GM12878 (cell line): ENCODE measurements around the gene GJD3. TPM values are rescaled to one million over a fixed set of nuclear protein-coding genes. Genes with fewer than 3 reads are reported as not detected.
A peak's percentile ranks its signal among the peaks of the same experiment; 100 is the strongest.

ENCODE experiments used
- BCL11A ChIP-seq: IDR thresholded peaks from 2 replicates; pipeline ENCODE4 v1.6.1; 2011; ENCODE audit warnings: low read depth, low read length
- E2F8 ChIP-seq: fragments of 450-650 bp; IDR thresholded peaks from 2 replicates; pipeline ENCODE4 v1.6.1; 2018; ENCODE audit warnings: mild to moderate bottlenecking, low read depth, moderate library complexity; ENCODE audit not compliant: partially characterized antibody
- ELK1 ChIP-seq: IDR thresholded peaks from 2 replicates; pipeline ENCODE4 v1.6.1; 2012; ENCODE audit warnings: low read depth, low read length, improper control_type of control experiment
- ESRRA ChIP-seq: IDR thresholded peaks from 2 replicates; pipeline ENCODE4 v1.6.1; 2012; ENCODE audit warnings: mild to moderate bottlenecking, low read length, improper control_type of control experiment
- ETV6 ChIP-seq, 2 experiments: fragments of 450-650 bp in 1 of 2; IDR thresholded peaks in 1 of 2; conservative IDR thresholded peaks in 1 of 2; 2 replicates each; pipeline ENCODE4 v1.6.1; 2014; ENCODE audit warnings: antibody characterized with exemption in 1 of 2, borderline replicate concordance in 1 of 2, low read depth in 1 of 2, mild to moderate bottlenecking in 1 of 2, moderate library complexity in 1 of 2
- FOS ChIP-seq: IDR thresholded peaks from 3 replicates; pipeline ENCODE4 v1.6.1; 2011; ENCODE audit warnings: borderline replicate concordance; ENCODE audit not compliant: insufficient read length; ENCODE audit errors: extremely low read depth
- FOXK2 ChIP-seq: fragments of 450-650 bp; IDR thresholded peaks from 2 replicates; pipeline ENCODE4 v1.6.1; 2017; ENCODE audit warnings: mild to moderate bottlenecking, moderate library complexity
- HDAC6 ChIP-seq: fragments of 200-600 bp; sonication (generic); IDR thresholded peaks from one replicate; pipeline ENCODE4 v1.8.0; 2017; ENCODE audit warnings: antibody characterized with exemption; ENCODE audit not compliant: unreplicated experiment
- IKZF1 ChIP-seq: fragments of 450-650 bp; conservative IDR thresholded peaks from 2 replicates; pipeline ENCODE4 v1.6.1; 2017; ENCODE audit warnings: antibody characterized with exemption, mild to moderate bottlenecking
- MTA3 ChIP-seq: IDR thresholded peaks from 2 replicates; pipeline ENCODE4 v1.6.1; 2012; ENCODE audit warnings: low read length, inconsistent platforms, borderline replicate concordance
- NFXL1 ChIP-seq: fragments of 450-650 bp; IDR thresholded peaks from 2 replicates; pipeline ENCODE4 v1.6.1; 2017; ENCODE audit warnings: antibody characterized with exemption, mild to moderate bottlenecking, borderline replicate concordance
- PAX5 ChIP-seq: IDR thresholded peaks from 2 replicates; pipeline ENCODE4 v1.6.1; 2011; ENCODE audit warnings: low read depth, low read length, borderline replicate concordance
- POLR2A ChIP-seq: IDR thresholded peaks from 2 replicates; pipeline ENCODE4 v1.6.1; 2011; ENCODE audit warnings: low read depth, mild to moderate bottlenecking, low read length
- RBBP5 ChIP-seq: fragments of 200-600 bp; sonication (generic); conservative IDR thresholded peaks from 2 replicates; pipeline ENCODE4 v1.6.1; 2016
- RCOR1 ChIP-seq: conservative IDR thresholded peaks from 2 replicates; pipeline ENCODE4 v1.6.1; 2012; ENCODE audit warnings: low read depth, low read length, improper control_type of control experiment
- SIX5 ChIP-seq: IDR thresholded peaks from 2 replicates; pipeline ENCODE4 v1.6.1; 2011; ENCODE audit warnings: mild to moderate bottlenecking, low read depth, low read length, moderate library complexity; ENCODE audit not compliant: severe bottlenecking
- SP1 ChIP-seq: IDR thresholded peaks from one replicate; pipeline ENCODE4 v1.6.1; 2011; ENCODE audit warnings: low read depth, low read length
- ZBTB33 ChIP-seq: fragments of 450-650 bp; IDR thresholded peaks from 2 replicates; pipeline ENCODE4 v1.6.1; 2017; ENCODE audit warnings: mild to moderate bottlenecking
- ZBTB40 ChIP-seq: fragments of 450-650 bp; IDR thresholded peaks from 2 replicates; pipeline ENCODE4 v1.6.1; 2016; ENCODE audit warnings: mild to moderate bottlenecking, moderate library complexity, borderline replicate concordance
- polyA plus RNA-seq, 11 experiments: library from polyadenylated mRNA; depleted of rRNA in 4 of 11; unstranded in 6 of 11; stranded (reverse) in 5 of 11; fragments of >200 nt; fragmentation: Nextera tagmentation in 4 of 11; fragmentation: Illumina TruSeq in 1 of 11; extraction: Ambion mirVana in 4 of 11; extraction: Trizol in 1 of 11; gene quantifications; 1 replicate in 1 of 11; 2 replicates in 10 of 11; pipeline versions ENCODE4 v1.2.1 to v1.2.3, GENCODE V29; 2011 to 2016; ENCODE audit warnings: inconsistent platforms in 2 of 11, missing spikeins in 2 of 11, low read depth in 1 of 11
- total RNA-seq, 4 experiments: library from RNA; depleted of rRNA in 3 of 4; stranded (reverse); fragments of >200 nt in 3 of 4; fragmentation: Illumina TruSeq in 1 of 4; extraction: Trizol in 1 of 4; gene quantifications; 2 replicates each; pipeline versions ENCODE4 v1.2.1 to v1.2.3, GENCODE V29; 2013 to 2021

Gene GJD3
- total and polyA plus RNA-seq, 10 of the 15 experiments (the other 5 are each of a cell fraction or from before 2014, with no cell fraction given): 1.6 TPM; not detected in 9

- peak; percentile 4 for TF ChIP-seq FOS
- peak; percentile 17; the same call in 1 of the 2 replicates for TF ChIP-seq PAX5
- TF ChIP-seq SIX5: no peak
- peak; percentile 94 for TF ChIP-seq IKZF1
- TF ChIP-seq BCL11A: peak; percentile 44; the same call in 1 of the 2 replicates
- no peak for TF ChIP-seq ZBTB40
- no peak for TF ChIP-seq RCOR1
- peak; percentile 76 for TF ChIP-seq SP1
- no peak for TF ChIP-seq RBBP5
- TF ChIP-seq MTA3: no peak
- TF ChIP-seq ELK1: no peak
- TF ChIP-seq NFXL1: no peak
- 0 out of 2 replicates have a peak, but pooled peaks have one; percentile 39 for TF ChIP-seq ESRRA
- TF ChIP-seq E2F8: no peak
- peak; percentile 21 for TF ChIP-seq HDAC6
- TF ChIP-seq FOXK2: no peak
- TF ChIP-seq ZBTB33: no peak
- peak; percentile 79 for TF ChIP-seq POLR2A
- no peak for TF ChIP-seq ETV6 (conservative IDR thresholded peaks at IDR 0.05 in 1 of 2, IDR thresholded peaks at IDR 0.05 in 1 of 2; ENCODE audit: borderline replicate concordance in 1 of 2, low read depth in 1 of 2)
These were observed 46.4 kb downstream of the GJD3 start (continued) for GRCh38 chr17:40317880-40318829.
